WTC11 (cell line): ENCODE measurements around the gene PNLDC1. TPM values are rescaled to one million over a fixed set of nuclear protein-coding genes. Genes with fewer than 3 reads are reported as not detected.

ENCODE experiments used
- FOXJ3 ChIP-seq: sonication (generic); formaldehyde crosslinking; IDR thresholded peaks from 2 replicates; pipeline ENCODE4 v1.9.0; 2021; ENCODE audit warnings: missing genetic modification reagents, mild to moderate bottlenecking, borderline replicate concordance
- FOXP1 ChIP-seq: sonication (generic); formaldehyde crosslinking; IDR thresholded peaks from 2 replicates; pipeline ENCODE4 v1.8.0; 2022; ENCODE audit warnings: missing genetic modification reagents, mild to moderate bottlenecking, moderate library complexity, borderline replicate concordance
- GABPB1 ChIP-seq: sonication (generic); formaldehyde crosslinking; IDR thresholded peaks from 2 replicates; pipeline ENCODE4 v1.8.1; 2023; ENCODE audit warnings: mild to moderate bottlenecking, missing genetic modification reagents
- MYBL2 ChIP-seq: sonication (generic); formaldehyde crosslinking; IDR thresholded peaks from 2 replicates; pipeline ENCODE4 v1.8.1; 2023; ENCODE audit warnings: mild to moderate bottlenecking, moderate library complexity, missing genetic modification reagents
- NFE2L1 ChIP-seq: sonication (generic); formaldehyde crosslinking; IDR thresholded peaks from 2 replicates; pipeline ENCODE4 v1.8.1; 2023; ENCODE audit warnings: missing genetic modification reagents
- SMAD4 ChIP-seq: sonication (generic); formaldehyde crosslinking; IDR thresholded peaks from 2 replicates; pipeline ENCODE4 v1.8.0; 2022; ENCODE audit warnings: mild to moderate bottlenecking, missing genetic modification reagents
- SP1 ChIP-seq: sonication (generic); formaldehyde crosslinking; conservative IDR thresholded peaks from 2 replicates; pipeline ENCODE4 v1.8.1; 2022; ENCODE audit warnings: missing genetic modification reagents
- ZBTB21 ChIP-seq: sonication (generic); formaldehyde crosslinking; IDR thresholded peaks from 2 replicates; pipeline ENCODE4 v1.8.1; 2023; ENCODE audit warnings: mild to moderate bottlenecking, missing genetic modification reagents, borderline replicate concordance
- ZNF219 ChIP-seq: sonication (generic); formaldehyde crosslinking; IDR thresholded peaks from 2 replicates; pipeline ENCODE4 v1.8.0; 2023; ENCODE audit warnings: missing genetic modification reagents, mild to moderate bottlenecking, borderline replicate concordance
- ZNF532 ChIP-seq: fragments of 250-450 bp; sonication (Bioruptor Pico); IDR thresholded peaks from 2 replicates; pipeline ENCODE4 v1.9.0; 2021; ENCODE audit warnings: mild to moderate bottlenecking, borderline replicate concordance
- total RNA-seq: library from RNA; stranded (reverse); gene quantifications from 3 replicates; pipeline ENCODE4 v1.2.3, GENCODE V29; 2021
- TF ChIP-seq, protein P1 (sequence below): sonication (generic); formaldehyde crosslinking; IDR thresholded peaks from 2 replicates; pipeline ENCODE4 v1.8.1; 2023; ENCODE audit warnings: mild to moderate bottlenecking, moderate library complexity, missing genetic modification reagents
- TF ChIP-seq, protein P2 (sequence below): sonication (generic); formaldehyde crosslinking; IDR thresholded peaks from 2 replicates; pipeline ENCODE4 v1.8.1; 2023; ENCODE audit warnings: mild to moderate bottlenecking, missing genetic modification reagents
- TF ChIP-seq, protein P3 (sequence below): fragments of 250-450 bp; sonication (Bioruptor Pico); IDR thresholded peaks from 2 replicates; pipeline ENCODE4 v2.1.2; 2022; ENCODE audit warnings: mild to moderate bottlenecking, moderate library complexity
- TF ChIP-seq, protein P4 (sequence below): fragments of 200-600 bp; IDR thresholded peaks from 2 replicates; pipeline ENCODE4 v1.8.0; 2022; ENCODE audit warnings: antibody characterized with exemption
- TF ChIP-seq, protein P5 (sequence below): sonication (generic); formaldehyde crosslinking; IDR thresholded peaks from 2 replicates; pipeline ENCODE4 v1.8.0; 2022; ENCODE audit warnings: mild to moderate bottlenecking, missing genetic modification reagents

PNLDC1 gene
- total RNA-seq, 1 experiment from 2014 or later = 0.39 TPM

DNA sequence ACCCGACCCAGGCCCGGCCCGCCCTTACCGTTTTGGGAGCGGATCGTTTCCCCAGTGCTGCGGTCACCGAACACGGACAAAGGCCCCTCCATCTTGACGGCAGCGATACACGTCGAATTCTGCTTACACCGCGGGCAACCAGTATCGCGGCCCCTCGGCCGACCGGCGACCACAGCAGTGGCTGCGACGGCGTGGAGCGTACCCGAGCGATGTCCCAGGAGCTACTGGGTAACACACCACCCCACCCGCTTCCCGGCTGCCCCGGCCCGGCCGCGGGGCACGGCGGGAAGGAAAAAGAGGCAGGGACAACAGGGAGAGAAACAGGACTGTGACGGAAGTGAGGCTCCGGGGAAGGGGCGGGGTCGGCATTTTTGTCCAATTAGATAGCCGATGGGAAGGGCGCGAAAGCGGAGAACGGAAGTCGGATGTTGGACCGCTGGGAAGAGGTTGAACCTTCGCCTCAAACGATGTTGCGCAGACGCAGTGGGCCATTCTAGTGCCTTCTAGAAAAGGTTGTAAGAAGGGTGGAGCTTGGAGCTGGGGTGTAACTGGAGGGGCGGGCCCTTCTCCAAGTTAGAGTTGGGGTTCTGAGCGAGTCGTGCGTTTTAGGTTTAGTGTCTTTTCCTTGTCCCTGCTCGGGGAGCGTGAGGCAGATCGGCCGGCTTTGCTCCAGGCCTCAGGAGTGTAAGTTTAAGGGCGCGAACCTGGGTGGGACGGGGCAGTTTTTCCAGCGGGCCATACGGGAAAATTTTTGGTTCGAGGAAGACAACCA is 10.5 kb upstream of the PNLDC1 start, which contains the start of gene TCP1 (continued):
- TF ChIP-seq ZBTB21 (no peak), SMAD4 (CRISPR knock-in tag) (peak; percentile 45; the same call in 1 of the 2 replicates), ZNF219 (CRISPR knock-in tag) (0 out of 2 replicates have a peak, but pooled peaks have one; percentile 85), NFE2L1 (CRISPR knock-in tag) (peak; percentile 63), FOXP1 (CRISPR knock-in tag) (peak; percentile 61; the same call in 1 of the 2 replicates), MYBL2 (CRISPR knock-in tag) (peak; percentile 44; the same call in 1 of the 2 replicates), SP1 (CRISPR knock-in tag) (peak; percentile 87), GABPB1 (peak; percentile 74), ZNF532 (no peak), FOXJ3 (CRISPR knock-in tag) (no peak)
- TF ChIP-seq, protein P1, sequence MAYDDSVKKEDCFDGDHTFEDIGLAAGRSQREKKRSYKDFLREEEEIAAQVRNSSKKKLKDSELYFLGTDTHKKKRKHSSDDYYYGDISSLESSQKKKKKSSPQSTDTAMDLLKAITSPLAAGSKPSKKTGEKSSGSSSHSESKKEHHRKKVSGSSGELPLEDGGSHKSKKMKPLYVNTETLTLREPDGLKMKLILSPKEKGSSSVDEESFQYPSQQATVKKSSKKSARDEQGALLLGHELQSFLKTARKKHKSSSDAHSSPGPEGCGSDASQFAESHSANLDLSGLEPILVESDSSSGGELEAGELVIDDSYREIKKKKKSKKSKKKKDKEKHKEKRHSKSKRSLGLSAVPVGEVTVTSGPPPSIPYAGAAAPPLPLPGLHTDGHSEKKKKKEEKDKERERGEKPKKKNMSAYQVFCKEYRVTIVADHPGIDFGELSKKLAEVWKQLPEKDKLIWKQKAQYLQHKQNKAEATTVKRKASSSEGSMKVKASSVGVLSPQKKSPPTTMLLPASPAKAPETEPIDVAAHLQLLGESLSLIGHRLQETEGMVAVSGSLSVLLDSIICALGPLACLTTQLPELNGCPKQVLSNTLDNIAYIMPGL (CRISPR knock-in tag) = peak; percentile 69
- TF ChIP-seq, protein P2, sequence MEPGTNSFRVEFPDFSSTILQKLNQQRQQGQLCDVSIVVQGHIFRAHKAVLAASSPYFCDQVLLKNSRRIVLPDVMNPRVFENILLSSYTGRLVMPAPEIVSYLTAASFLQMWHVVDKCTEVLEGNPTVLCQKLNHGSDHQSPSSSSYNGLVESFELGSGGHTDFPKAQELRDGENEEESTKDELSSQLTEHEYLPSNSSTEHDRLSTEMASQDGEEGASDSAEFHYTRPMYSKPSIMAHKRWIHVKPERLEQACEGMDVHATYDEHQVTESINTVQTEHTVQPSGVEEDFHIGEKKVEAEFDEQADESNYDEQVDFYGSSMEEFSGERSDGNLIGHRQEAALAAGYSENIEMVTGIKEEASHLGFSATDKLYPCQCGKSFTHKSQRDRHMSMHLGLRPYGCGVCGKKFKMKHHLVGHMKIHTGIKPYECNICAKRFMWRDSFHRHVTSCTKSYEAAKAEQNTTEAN (CRISPR knock-in tag) = no peak
- TF ChIP-seq, protein P3, sequence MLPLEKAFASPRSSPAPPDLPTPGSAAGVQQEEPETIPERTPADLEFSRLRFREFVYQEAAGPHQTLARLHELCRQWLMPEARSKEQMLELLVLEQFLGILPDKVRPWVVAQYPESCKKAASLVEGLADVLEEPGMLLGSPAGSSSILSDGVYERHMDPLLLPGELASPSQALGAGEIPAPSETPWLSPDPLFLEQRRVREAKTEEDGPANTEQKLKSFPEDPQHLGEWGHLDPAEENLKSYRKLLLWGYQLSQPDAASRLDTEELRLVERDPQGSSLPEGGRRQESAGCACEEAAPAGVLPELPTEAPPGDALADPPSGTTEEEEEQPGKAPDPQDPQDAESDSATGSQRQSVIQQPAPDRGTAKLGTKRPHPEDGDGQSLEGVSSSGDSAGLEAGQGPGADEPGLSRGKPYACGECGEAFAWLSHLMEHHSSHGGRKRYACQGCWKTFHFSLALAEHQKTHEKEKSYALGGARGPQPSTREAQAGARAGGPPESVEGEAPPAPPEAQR (CRISPR knock-in tag) = no peak
- TF ChIP-seq, protein P4, sequence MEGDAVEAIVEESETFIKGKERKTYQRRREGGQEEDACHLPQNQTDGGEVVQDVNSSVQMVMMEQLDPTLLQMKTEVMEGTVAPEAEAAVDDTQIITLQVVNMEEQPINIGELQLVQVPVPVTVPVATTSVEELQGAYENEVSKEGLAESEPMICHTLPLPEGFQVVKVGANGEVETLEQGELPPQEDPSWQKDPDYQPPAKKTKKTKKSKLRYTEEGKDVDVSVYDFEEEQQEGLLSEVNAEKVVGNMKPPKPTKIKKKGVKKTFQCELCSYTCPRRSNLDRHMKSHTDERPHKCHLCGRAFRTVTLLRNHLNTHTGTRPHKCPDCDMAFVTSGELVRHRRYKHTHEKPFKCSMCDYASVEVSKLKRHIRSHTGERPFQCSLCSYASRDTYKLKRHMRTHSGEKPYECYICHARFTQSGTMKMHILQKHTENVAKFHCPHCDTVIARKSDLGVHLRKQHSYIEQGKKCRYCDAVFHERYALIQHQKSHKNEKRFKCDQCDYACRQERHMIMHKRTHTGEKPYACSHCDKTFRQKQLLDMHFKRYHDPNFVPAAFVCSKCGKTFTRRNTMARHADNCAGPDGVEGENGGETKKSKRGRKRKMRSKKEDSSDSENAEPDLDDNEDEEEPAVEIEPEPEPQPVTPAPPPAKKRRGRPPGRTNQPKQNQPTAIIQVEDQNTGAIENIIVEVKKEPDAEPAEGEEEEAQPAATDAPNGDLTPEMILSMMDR = no peak
- TF ChIP-seq, protein P5, sequence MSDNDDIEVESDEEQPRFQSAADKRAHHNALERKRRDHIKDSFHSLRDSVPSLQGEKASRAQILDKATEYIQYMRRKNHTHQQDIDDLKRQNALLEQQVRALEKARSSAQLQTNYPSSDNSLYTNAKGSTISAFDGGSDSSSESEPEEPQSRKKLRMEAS = peak; percentile 78
